GM21515 (cell line): ENCODE data around the gene TAMM41.
"Not testable (repeated sequence)": the region's sequence is repeated elsewhere in the genome, so short reads cannot be mapped to it uniquely, and the experiment has no call there.

Source experiments
- ATAC-seq: cut with Tn5 transposase; IDR thresholded peaks from one replicate; pipeline ENCODE4 v1.9.1; 2021; ENCODE audit not compliant: unreplicated experiment

The TAMM41 gene

DNA sequence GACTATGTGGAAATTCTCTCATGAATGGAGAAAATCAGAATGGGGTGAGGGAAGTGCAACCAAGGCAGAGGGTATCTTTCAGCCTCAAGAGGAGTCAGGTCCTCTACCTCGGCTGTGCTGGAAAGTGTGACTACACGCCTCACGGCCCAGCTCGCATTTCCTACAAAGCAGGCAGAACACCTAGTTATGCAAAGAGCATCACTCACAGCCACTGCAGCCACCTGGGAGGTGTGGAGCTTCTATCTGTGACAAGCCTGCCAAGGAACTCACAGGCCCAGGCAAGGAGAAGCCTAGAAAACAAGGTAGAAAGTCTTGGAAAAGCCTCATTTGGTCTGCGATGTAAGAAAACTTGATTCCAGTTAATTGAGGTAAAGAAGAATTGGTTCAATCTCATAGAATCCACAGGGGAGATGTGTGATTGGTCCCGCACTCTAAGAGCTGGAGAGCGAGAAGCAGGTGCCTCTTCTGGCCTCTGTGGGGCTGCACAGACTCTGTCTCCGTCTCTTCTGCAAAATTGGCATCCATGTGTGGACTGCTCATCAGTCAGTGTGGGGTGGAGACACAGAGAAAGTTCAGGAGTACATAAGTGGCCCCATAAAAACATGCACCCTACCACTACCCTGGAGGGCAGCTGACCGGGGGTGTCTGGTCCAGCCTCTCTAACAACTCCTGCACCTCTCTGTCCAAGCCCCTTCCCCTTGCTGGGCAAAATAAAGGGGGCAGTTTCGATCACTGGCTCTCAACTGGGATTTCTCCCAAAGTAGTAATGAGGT is 76.8 kb downstream of the TAMM41 start:
- ATAC-seq, result no peak

DNA sequence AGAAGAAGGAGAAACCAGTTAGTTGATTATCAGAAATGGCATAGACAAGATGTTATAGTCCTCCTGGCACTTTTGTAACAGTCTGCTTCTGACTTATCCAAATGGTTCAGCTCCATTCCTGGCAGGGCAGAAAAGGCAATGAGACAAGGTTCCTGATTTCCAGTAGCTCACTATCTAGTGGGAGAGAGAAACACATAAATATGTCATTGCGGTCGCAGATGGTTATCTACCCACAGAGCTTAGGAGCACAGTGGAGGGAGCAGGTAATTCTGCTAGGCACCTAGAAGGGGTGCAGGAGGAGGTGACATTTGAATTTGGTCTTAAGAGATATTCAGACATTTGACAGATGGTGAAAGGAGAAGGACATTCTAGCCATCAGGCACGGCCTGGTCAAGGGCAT is 78.1 kb downstream of the TAMM41 start:
- ATAC-seq, result no peak

GRCh38 chr3:11764931-11765363 is 81.7 kb downstream of the TAMM41 start:
- ATAC-seq, result no peak

DNA sequence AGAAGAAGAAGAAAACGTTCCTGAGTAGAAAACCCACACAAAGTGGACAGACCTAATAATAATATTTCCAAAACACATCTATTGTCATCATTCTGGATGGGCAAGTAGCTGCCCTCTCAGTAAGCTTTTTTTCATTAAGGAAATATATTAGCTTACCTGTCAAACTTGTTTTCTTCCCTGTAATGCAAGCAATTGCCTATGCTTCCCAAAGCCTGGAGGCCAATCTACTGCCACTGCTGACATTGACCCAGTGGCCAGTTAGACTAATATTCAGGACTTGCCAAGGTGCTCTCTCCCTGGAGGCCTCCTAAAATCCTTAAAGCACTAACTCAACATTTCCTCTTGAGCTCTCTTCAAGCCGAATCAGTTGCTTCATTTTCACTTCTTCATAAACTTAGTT is 86.7 kb downstream of the TAMM41 start:
- ATAC-seq, result no peak

DNA sequence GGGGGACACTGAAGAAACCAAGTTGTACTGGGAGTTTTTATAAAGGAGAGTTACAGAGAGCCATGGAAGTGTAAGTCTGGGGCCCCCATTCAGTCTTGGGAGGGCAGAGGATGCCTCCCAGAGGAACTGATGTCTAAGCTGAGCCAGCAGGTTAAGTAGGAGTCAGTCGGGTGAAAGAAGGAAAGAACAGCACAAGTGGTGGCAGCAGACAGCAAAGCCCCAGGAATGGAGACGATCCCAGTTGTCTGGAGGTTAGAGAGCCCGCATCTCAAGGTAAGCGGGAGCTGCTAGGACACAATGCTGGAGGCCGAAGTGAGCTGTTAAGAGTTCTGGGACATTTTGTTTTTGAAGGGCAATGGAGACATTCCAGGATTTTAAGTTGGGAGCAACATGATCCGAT is 88.8 kb downstream of the TAMM41 start:
- ATAC-seq, result no peak

- no peak for ATAC-seq
Measured at GRCh38 chr3:11757441-11757875, 89.2 kb downstream of the TAMM41 start.

GRCh38 chr3:11755276-11755675 is 91.4 kb downstream of the TAMM41 start:
- ATAC-seq, result no peak

- not testable (repeated sequence) for ATAC-seq
Measured at GRCh38 chr3:11752254-11752653, 94.4 kb downstream of the TAMM41 start.

GRCh38 chr3:11748306-11748705 is 98.4 kb downstream of the TAMM41 start:
- ATAC-seq, result not testable (repeated sequence)
